ENCODE results near the gene OR1N2. TPM values are rescaled to one million over a fixed set of nuclear protein-coding genes. Genes with fewer than 3 reads are reported as not detected.

OR1N2 gene
- total and polyA plus RNA-seq, 2 of the 8 experiments (the other 6 are each of a cell fraction or from before 2014, with no cell fraction given) = not detected

- TF ChIP-seq KDM5A (IDR thresholded peaks at IDR 0.05; ENCODE audit: low read length) (no peak), NANOG (IDR thresholded peaks at IDR 0.05; ENCODE audit: insufficient read depth, low read depth, low read length, poor library complexity, severe bottlenecking) (no peak)
These were observed 34.7 kb upstream of the OR1N2 start (continued) for GRCh38 chr9:122518226-122518625.

All from H1 (cell line).